Urinary bladder (tissue), 4 donors: Measurements from ENCODE around the gene PSEN2. TPM values are rescaled to one million over a fixed set of nuclear protein-coding genes. Genes with fewer than 3 reads are reported as not detected.
"Not testable (repeated sequence)": the region's sequence is repeated elsewhere in the genome, so short reads cannot be mapped to it uniquely, and the experiment has no call there.

ENCODE experiments used
- DNase-seq: peaks from one replicate; pipeline ENCODE4 v3.0.0-alpha.2; 2015; ENCODE audit errors: extremely low spot score
- H3K27ac ChIP-seq: one replicate; pipeline ENCODE4 v1.5.1; 2013; ENCODE audit warnings: low read depth, mild to moderate bottlenecking, moderate library complexity
- H3K36me3 ChIP-seq: one replicate; pipeline ENCODE4 v1.6.1; 2013; ENCODE audit warnings: mild to moderate bottlenecking, moderate library complexity; ENCODE audit not compliant: insufficient read depth
- H3K4me1 ChIP-seq: one replicate; pipeline ENCODE4 v1.6.1; 2013; ENCODE audit warnings: mild to moderate bottlenecking, moderate library complexity; ENCODE audit not compliant: insufficient read depth
- H3K4me3 ChIP-seq: one replicate; pipeline ENCODE4 v1.5.1; 2013; ENCODE audit warnings: low read depth, low read length
- WGBS: extraction: QIAGEN DNeasy Blood & Tissue Kit; methylation state at CpG from one replicate; pipeline ENCODE4 v1.1.7; 2013; 5-methylcytosine and 5-hydroxymethylcytosine counted together
- polyA plus RNA-seq: library from polyadenylated mRNA; stranded (reverse); fragments of 200-250 nt; gene quantifications from one replicate; pipeline ENCODE4 v1.2.3, GENCODE V29; 2013
- total RNA-seq: library from RNA; depleted of rRNA; stranded (reverse); fragments of >200 nt; gene quantifications from one replicate; pipeline ENCODE4 v1.2.3, GENCODE V29; 2014
- donor health status: healthy with polysubstance abuse.
- donor health status: healthy.

Gene PSEN2
- total and polyA plus RNA-seq, 2 donors, result 15.1 to 23.8 TPM

DNA sequence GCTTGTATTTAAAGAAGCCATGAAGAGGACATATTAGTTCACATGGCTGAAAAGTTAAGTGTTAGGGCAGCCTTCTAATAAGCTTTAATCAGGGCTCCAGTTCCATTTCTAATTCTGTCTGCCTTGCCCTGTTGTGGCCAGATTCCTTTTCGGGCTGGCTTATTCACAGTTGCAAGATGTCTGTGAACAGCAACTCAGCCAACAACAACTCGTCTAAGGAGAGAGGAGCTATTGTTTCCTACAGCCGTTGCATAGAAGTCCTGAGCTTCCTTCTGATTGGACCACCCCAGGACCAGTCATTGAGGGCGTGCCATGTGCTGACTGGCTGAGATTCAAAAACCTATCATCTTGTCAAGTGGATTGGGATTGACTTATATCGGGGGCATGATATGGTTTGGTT is 51.1 kb downstream of the PSEN2 start:
- Histone ChIP-seq H3K36me3 (no peaks in the 10 kb centered on the region), H3K4me3 (no peak overlapping the region), H3K4me1 (no peaks in the 10 kb centered on the region), H3K27ac (no peak overlapping the region)
- DNase-seq, result no peak
- WGBS, result 83% methylated on average over 5 of the region's 5 CpGs

DNA sequence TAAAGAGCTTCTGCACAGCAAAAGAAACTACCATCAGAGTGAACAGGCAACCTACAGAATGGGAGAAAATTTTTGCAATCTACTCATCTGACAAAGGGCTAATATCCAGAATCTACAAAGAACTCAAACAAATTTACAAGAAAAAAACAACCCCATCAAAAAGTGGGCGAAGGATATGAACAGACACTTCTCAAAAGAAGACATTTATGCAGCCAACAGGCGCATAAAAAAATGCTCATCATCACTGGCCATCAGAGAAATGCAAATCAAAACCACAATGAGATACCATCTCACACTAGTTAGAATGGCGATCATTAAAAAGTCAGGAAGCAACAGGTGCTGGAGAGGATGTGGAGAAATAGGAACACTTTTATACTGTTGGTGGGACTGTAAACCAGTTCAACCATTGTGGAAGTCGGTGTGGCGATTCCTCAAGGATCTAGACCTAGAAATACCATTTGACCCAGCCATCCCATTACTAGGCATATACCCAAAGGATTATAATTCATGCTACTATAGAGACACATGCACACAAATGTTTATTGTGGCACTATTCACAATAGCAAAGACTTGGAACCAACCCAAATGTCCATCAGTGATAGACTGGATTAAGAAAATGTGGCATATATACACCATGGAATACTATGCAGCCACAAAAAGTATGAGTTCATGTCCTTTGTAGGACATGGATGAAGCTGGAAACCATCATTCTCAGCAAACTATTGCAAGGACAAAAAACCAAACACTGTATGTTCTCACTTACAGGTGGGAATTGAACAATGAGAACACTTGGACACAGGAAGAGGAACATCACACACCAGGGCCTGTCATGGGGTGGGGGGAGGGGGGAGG is 59.1 kb downstream of the PSEN2 start:
- WGBS, result 94% methylated on average over 5 of the region's 5 CpGs
- H3K27ac ChIP-seq, H3K4me3 ChIP-seq, H3K4me1 ChIP-seq, DNase-seq, H3K36me3 ChIP-seq: not testable (repeated sequence)

DNA sequence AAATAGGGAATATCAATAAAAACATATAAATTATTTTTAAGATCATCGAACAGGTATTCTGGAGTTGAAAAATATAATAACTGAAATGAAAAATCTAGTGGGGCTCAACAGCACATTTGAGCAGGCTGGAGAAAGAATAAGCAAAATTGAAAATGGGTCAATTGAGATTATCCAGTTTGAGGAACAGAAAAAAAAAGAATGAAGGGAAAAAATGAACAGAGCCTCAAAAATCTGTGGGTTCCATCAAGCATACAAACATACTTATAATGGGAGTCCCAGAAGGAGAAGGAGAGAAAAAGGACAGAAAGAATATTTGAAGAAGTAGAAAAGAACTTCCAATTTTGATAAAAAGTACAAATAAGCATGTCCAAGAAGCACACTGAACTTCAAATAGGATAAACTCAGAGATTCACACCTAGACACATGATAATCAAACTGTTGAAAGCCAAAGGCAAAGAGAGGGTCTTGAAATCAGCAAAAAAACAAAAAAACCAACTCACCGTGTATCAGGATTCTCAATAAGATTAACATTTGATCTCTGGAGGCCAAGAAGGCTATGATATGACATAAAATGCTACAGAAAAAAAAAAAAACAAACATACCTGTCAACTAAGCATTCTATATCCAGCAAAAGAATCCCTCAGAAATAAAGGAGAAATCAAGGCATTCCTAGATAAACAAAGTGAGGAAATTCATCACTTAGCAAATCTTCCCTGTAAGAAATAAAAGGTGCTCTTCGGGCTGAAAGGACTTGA is 64.2 kb downstream of the PSEN2 start:
- H3K27ac ChIP-seq, result no peak overlapping the region
- H3K4me1 ChIP-seq, result no peaks in the 10 kb centered on the region
- DNase-seq, result no peak
- no peaks in the 10 kb centered on the region for H3K36me3 ChIP-seq
- 94% methylated on average over 3 of the region's 3 CpGs for WGBS
- H3K4me3 ChIP-seq, result no peak overlapping the region

DNA sequence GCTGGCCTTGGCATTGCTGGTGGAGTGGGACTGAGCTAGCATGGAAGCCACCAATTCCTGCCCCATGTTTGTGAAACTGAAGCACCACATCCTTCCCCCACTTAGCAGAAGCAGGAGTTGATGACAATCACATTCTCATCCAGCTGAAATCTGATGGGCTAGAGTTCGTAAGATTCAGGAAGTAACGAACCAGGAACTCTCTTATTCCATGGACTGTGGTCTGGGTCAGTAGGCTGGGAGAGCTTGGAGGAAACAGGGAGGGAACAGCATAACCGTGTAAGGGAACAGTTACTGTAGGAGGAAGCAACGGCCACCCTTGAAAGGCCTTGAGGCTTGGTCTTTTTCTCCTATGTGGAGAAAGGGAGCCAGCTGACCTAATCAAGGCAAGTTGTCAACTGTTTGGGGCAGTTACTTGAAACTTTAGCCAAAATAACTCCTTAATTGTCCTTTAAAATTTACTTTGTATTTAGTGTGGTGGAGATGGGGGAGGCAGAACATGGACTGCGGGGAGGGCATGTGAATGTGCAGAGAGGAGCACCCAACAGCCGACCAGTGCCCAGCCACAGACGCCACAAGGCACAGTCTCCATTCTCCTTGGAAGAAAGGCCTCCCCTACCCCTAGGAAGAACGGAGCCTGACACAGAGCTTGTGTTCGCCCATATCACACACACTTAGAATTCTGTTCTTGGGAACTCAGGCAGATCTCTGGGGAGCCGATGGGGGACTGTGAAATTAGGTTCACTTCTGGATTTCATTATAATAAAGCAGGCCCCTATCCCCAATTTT is 67.7 kb downstream of the PSEN2 start:
- no peaks in the 10 kb centered on the region for H3K36me3 ChIP-seq
- no peaks in the 10 kb centered on the region for H3K4me1 ChIP-seq
- DNase-seq, result no peak
- H3K4me3 ChIP-seq, result no peak overlapping the region
- whole genome bisulfite sequencing, result 86% methylated on average over 10 of the region's 10 CpGs
- no peak overlapping the region for H3K27ac ChIP-seq

DNA sequence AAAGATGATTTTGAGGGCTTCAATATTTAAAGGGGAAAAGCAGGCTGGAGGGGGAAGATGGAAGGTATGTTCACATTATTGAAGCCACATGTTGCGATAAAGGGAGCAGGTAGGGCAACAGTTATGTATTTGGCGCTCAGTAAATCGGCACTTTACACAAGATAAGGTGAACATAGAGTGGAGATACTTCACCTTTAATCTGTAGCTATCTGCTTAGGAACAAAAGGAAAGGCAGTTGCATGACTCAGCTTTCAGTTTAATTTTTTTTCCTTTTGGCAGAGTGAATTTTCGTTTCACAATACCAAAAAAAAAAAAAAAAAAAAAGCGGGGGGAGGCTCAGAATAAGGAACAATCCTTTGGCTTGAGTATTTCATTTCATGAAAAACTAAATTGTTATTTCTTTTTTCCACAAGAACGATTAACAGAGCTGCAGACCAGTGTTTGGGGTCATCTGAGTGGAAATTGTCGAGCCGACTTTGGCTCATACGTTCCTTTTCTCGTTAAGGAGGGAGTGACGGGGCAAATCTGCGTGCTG is 68.6 kb downstream of the PSEN2 start:
- WGBS, result 9% methylated on average over 12 of the region's 12 CpGs
- Histone ChIP-seq H3K36me3 (no peaks in the 10 kb centered on the region), H3K4me3 (peak overlapping the region; percentile 52), H3K4me1 (no peaks in the 10 kb centered on the region), H3K27ac (peak overlapping the region; percentile 94)
- peak; percentile 7 for DNase-seq

DNA sequence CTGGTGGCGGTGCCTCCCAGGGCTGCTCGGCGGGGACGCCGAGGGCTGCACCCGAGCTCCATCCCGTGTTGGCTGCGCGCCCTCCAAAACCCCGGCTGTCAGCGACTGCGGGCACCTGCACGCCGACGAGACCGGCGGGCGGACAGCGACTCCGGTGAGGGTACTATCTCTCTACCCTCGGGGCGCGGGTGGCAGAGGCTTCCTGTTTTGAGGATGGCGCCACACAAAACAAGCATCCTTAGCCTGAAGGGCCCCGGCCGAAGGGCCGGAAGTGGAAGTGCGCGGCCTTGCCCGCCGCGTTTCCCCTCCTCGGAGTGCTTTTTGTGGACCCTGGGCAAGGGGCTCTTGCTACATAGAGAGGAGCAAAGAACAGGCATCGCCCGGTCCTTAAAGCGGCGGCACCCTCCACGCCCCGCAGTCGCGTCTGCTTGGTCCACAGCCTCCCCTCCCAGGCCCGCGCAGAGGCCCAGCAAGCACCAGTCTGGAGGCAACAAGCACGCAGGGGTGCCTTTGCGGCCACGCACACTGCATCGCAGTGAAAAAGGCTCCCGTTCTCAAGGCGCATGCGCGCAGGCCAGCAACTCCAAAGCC is 69.1 kb downstream of the PSEN2 start:
- peak; percentile 20 for DNase-seq
- Histone ChIP-seq H3K4me1 (no peaks in the 10 kb centered on the region), H3K36me3 (no peaks in the 10 kb centered on the region), H3K27ac (peak overlapping the region; percentile 94), H3K4me3 (peak overlapping the region; percentile 52)
- WGBS, result under 1% methylated on average over 51 of the region's 51 CpGs

DNA sequence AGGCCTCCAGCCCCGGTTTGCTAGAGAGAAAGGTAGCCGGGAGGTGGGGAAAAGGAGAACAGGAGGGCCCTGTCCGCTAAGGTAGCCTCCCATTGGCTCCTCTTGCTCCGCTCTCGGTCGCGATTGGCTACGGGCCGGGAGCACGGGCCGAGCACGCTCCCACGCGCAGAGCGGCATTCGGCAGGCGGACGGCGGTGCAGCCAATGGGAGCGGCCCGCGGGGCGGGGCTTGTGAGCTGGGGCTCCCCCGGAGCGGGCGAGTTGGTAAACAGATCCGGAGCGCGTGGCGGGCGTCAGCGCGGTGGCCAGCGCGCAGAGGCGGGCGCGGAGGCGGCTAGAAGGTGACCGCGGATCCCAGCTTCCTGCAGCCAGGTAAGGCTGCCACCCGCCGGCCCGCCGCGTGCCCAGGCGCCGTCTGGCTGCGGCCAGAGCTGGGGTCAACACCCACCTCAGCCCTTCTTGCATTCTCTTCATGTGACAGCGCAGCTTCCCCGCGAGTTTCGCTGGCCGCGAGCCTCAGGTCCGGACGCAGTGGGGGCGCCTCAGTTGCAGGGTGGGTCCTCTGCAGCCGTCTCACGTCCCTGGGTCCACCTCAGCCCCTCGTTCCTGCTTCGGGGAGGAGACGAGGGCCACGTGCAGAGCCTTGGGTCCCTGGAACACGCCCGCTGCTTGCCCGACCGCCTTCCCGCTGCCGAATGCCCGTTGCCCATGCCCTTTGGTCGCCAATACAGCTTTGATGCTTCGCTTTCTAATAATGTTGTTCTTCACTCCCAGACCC is 69.8 kb downstream of the PSEN2 start, which contains the start of gene COQ8A:
Gene COQ8A, plus strand, starts transcription at position 266 of the 777 bp plus-strand sequence. CDS start 21,092 bp downstream, outside the sequence.
- peak within 1 kb of the TSS; percentile 60 for H3K4me3 ChIP-seq
- H3K36me3 ChIP-seq, result no peaks in the 10 kb centered on the region
- under 1% methylated on average over 73 of the region's 73 CpGs for WGBS
- no peaks in the 10 kb centered on the region for H3K4me1 ChIP-seq
- peak; percentile 99 for DNase-seq
- peak within 1 kb of the TSS; percentile 94 for H3K27ac ChIP-seq

DNA sequence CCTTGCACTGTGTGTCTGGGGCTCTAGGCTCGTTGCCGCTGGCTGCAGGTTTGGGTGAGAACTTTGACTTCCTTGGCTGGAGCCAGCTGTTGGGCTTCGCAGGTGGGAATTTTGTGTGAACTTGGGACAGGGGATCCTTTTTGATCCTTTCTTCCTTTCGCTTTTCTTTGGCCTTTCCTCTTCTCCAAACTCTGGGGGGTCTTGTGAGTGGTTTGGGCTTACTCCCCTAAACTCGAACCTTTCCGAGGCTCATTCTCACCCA is 70.3 kb downstream of the PSEN2 start:
- 38% methylated on average over 6 of the region's 6 CpGs for WGBS
- H3K4me1 ChIP-seq, result no peaks in the 10 kb centered on the region
- no peak overlapping the region for H3K27ac ChIP-seq
- H3K36me3 ChIP-seq, result no peaks in the 10 kb centered on the region
- no peak for DNase-seq
- peak overlapping the region; percentile 60 for H3K4me3 ChIP-seq

DNA sequence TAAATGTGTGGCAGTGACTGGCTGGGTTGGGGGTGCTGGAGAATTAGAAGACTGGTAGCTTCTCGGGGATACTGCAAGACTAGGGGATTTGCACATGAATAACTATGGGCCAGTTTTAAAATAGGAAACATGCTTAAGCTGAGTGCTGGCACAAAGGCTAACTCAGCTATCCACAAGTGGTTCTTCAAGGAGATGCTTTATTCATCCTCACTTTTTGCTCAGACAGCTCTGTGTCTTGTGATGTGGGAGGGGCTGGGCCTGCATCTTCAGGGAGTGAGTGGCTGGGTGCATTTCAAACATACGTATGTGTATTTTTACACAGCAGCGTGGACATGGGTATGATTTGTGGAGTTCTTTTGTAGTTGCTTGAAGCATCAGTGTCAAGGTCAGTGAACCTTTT is 72.0 kb downstream of the PSEN2 start:
- Histone ChIP-seq H3K4me3 (no peak overlapping the region), H3K27ac (no peak overlapping the region), H3K36me3 (no peaks in the 10 kb centered on the region), H3K4me1 (no peaks in the 10 kb centered on the region)
- DNase-seq, result no peak
- WGBS, result 69% methylated on average over 3 of the region's 3 CpGs

DNA sequence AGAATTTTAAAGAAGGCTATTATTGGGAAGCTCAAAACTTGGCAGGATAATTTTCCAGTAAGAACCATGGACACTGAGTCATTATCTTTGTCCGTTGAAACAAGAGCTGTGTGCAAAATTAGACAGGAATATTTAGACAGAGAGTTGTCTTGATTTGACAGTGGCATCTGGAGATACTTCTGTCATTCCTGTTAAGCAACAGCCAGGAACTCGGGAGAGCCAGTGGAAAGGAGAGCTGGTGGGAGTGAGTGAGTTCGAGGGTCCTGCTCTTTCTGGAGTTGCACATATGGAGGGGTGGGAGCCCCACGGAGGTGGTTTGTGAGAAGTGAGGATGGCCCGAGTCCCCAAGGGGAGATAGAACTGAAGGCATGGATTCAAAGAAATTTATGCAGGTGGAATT is 72.7 kb downstream of the PSEN2 start:
- Histone ChIP-seq H3K27ac (no peak overlapping the region), H3K4me1 (no peaks in the 10 kb centered on the region), H3K36me3 (no peaks in the 10 kb centered on the region), H3K4me3 (no peak overlapping the region)
- DNase-seq, result no peak
- 70% methylated on average over 5 of the region's 5 CpGs for WGBS

DNA sequence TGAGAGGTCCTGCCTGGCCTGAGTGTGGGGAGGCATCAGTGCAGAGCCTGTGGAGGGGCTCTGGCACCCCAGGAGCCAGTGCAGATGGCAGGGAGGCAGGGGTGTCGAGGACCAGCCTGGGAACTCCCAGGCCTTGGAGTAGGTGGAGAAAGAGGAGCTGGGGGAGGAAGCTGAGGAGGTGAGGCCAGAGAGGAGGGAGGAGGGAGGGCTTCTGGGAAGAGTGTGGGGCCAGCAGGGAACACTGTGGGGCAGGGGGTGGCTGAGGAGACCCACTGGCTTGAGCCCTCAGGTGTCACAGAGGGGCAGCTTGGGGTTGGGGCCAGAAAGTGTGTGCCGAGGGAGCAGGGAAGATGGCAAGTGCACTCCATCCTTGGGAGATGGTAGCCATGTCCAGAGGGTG is 73.5 kb downstream of the PSEN2 start:
- no peak for DNase-seq
- 87% methylated on average over 2 of the region's 2 CpGs for WGBS
- Histone ChIP-seq H3K27ac (no peak overlapping the region), H3K4me1 (no peaks in the 10 kb centered on the region), H3K36me3 (no peaks in the 10 kb centered on the region), H3K4me3 (no peak overlapping the region)

DNA sequence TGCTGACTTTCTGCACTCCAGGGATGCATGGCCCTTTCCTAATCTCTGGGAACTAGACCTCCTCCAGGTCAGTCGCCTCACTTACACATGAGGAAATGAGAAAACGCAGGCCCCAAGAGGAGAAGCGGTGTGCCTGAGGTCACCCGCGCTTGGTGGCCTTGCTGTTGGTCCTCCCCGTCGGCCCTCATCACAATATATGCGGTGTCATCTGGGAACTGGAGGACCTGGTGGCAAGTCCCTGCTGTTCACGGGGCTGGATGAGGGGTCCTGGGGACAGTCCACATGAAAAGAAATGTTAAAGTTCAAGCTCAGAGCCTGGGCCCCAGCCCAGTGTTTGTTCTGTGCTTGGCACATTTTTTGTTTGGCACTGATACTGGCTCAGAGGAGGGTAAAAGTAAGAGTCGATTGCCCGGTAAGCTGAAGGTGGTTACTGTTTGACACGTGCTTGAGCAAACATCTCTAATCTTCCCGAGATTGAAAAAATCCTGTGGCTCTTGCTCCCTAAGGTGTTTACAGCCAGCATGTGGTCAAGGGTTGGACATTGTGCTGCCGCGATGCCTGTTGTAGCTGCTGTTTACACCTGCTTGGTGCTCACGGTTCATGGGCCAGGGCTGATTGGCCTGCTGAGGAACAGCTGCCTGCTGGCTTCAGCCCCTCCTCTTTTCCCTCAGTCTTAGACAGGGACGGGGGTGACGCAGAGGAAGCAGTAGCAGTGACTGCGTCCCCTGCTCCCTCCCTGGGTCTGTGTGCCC is 74.9 kb downstream of the PSEN2 start:
- Histone ChIP-seq H3K4me3 (no peak overlapping the region), H3K4me1 (no peaks in the 10 kb centered on the region), H3K36me3 (no peaks in the 10 kb centered on the region), H3K27ac (no peak overlapping the region)
- 60% methylated on average over 19 of the region's 19 CpGs for WGBS
- DNase-seq, result no peak
